RWPE2 (cell line): ENCODE results near the gene CCNYL1.
A peak's percentile ranks its signal among the peaks of the same experiment; 100 is the strongest.

Experiments used
- ATAC-seq: fragments of 200-7000 bp; cut with Tn5 transposase; 3 replicates; pipeline ENCODE4 v1.9.1; 2021; ENCODE audit warnings: low read depth
- DNase-seq: peaks from one replicate; pipeline ENCODE4 v3.0.0-alpha.2; 2020; ENCODE audit warnings: low spot score
- H3K27ac ChIP-seq: fragments of 450-650 bp; 2 replicates; pipeline ENCODE4 v1.5.1; 2017; ENCODE audit warnings: mild to moderate bottlenecking; ENCODE audit not compliant: poor library complexity, severe bottlenecking
- H3K27me3 ChIP-seq: fragments of 250-450 bp; sonication (Bioruptor Pico); 2 replicates; pipeline ENCODE4 v1.5.1; 2021; ENCODE audit warnings: mild to moderate bottlenecking, moderate library complexity; ENCODE audit not compliant: insufficient read depth, poor library complexity, severe bottlenecking
- H3K36me3 ChIP-seq: fragments of 250-450 bp; sonication (Bioruptor Pico); 2 replicates; pipeline ENCODE4 v1.5.1; 2020; ENCODE audit warnings: low read depth, mild to moderate bottlenecking, moderate library complexity
- H3K4me1 ChIP-seq: fragments of 250-450 bp; sonication (Bioruptor Pico); 2 replicates; pipeline ENCODE4 v1.5.1; 2021; ENCODE audit warnings: mild to moderate bottlenecking, moderate library complexity; ENCODE audit not compliant: insufficient read depth, poor library complexity, severe bottlenecking
- H3K4me3 ChIP-seq: fragments of 250-450 bp; sonication (Bioruptor Pico); 2 replicates; pipeline ENCODE4 v1.5.1; 2021; ENCODE audit warnings: mild to moderate bottlenecking, moderate library complexity; ENCODE audit not compliant: severe bottlenecking
- H3K9me3 ChIP-seq: fragments of 250-450 bp; sonication (Bioruptor Pico); 2 replicates; pipeline ENCODE4 v1.5.1; 2021; ENCODE audit warnings: mild to moderate bottlenecking, moderate library complexity; ENCODE audit not compliant: severe bottlenecking
- TF ChIP-seq, protein P1 (sequence below): fragments of 450-650 bp; IDR thresholded peaks from one replicate; pipeline ENCODE4 v1.5.1; 2017; ENCODE audit warnings: mild to moderate bottlenecking, moderate library complexity; ENCODE audit not compliant: poor library complexity, severe bottlenecking

CCNYL1 gene

DNA sequence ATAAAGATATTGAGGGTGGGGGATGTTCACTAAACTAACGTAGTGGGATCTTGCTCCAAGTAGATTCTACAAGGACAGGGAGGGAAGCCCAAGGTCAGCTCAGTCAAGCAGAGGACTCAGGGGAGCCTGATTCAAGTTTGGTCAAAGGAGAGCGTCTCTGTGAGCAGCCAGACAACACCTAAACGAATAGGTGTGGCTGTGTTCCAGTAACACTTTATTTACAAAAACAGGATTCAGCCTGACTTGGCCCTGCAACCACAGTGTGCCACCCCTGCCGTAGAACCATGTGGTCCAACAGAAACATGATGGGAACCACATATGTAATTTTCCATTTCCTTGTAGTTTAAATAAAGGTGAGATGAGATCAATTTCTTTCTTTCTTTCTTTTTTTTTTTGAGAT, 76.4 kb downstream of the CCNYL1 start:
- TF ChIP-seq, protein P1, sequence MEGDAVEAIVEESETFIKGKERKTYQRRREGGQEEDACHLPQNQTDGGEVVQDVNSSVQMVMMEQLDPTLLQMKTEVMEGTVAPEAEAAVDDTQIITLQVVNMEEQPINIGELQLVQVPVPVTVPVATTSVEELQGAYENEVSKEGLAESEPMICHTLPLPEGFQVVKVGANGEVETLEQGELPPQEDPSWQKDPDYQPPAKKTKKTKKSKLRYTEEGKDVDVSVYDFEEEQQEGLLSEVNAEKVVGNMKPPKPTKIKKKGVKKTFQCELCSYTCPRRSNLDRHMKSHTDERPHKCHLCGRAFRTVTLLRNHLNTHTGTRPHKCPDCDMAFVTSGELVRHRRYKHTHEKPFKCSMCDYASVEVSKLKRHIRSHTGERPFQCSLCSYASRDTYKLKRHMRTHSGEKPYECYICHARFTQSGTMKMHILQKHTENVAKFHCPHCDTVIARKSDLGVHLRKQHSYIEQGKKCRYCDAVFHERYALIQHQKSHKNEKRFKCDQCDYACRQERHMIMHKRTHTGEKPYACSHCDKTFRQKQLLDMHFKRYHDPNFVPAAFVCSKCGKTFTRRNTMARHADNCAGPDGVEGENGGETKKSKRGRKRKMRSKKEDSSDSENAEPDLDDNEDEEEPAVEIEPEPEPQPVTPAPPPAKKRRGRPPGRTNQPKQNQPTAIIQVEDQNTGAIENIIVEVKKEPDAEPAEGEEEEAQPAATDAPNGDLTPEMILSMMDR: no peak
- no peak for DNase-seq
- H3K9me3 ChIP-seq: no peaks in the 10 kb centered on the region
- no peak overlapping the region for H3K27ac ChIP-seq
- no peaks in the 10 kb centered on the region for H3K36me3 ChIP-seq
- peaks cover 9% of the 10 kb centered on the region for H3K4me1 ChIP-seq
- no peak for ATAC-seq
- no peak overlapping the region for H3K4me3 ChIP-seq
- no peaks in the 10 kb centered on the region for H3K27me3 ChIP-seq

DNA sequence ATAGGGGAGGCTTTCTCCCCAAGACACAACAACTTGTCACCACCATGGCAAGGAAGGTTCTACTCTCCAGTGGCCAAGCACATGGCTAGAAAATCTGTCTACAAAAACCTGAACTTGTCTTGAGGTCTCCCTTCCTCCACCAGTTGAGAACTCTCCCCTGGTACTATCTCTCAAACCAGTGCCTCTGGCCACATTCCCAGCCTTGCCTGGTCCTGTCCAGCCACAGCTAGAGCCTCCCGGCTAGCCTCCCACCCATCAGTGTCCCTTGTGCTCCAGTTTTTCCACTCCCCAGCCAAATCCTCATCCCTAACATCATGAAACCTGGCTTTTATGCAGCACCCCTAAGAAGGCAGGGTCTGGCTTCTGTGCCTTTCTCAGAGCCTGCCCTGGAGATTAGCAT, 79.5 kb downstream of the CCNYL1 start:
- H3K9me3 ChIP-seq: no peaks in the 10 kb centered on the region
- no peak for DNase-seq
- H3K27me3 ChIP-seq: no peaks in the 10 kb centered on the region
- no peaks in the 10 kb centered on the region for H3K36me3 ChIP-seq
- H3K4me1 ChIP-seq: peaks cover 5% of the 10 kb centered on the region
- TF ChIP-seq, protein P1: no peak
- ATAC-seq: no peak
- H3K27ac ChIP-seq: peak overlapping the region; percentile 83
- no peak overlapping the region for H3K4me3 ChIP-seq

- Histone ChIP-seq H3K9me3 (no peaks in the 10 kb centered on the region), H3K4me1 (peaks cover 5% of the 10 kb centered on the region), H3K27ac (peak overlapping the region; percentile 83), H3K36me3 (no peaks in the 10 kb centered on the region), H3K4me3 (no peak overlapping the region), H3K27me3 (no peaks in the 10 kb centered on the region)
- TF ChIP-seq, protein P1: no peak
- DNase-seq: no peak
- ATAC-seq: peak; percentile 60
These were observed 80.3 kb downstream of the CCNYL1 start for GRCh38 chr2:207791579-207792243.

DNA sequence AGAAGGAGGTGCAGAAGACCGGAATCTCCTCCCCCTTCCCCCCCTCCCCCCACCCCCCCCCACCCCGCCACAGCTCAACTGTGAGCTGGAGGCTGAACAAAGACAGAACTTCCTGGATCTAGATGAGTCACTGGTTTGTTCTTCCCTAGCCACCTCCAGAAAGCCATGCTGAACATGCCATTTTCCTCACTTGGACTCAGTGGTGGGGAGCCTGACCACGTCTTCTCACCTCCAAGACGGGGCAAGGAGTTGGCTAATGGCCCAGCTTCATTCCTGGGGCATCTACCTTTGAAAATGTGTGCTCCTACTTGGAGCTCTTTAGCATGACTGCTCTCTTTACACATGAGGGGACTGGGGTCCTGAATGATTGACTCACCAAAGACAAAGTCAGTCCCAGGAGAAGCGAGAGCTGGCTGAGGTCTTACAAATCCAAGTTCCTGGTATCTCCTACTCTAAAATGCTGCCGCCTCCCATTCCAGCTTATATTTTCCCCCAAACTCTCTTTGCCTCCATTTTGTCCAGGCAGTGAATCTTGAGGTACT, 80.9 kb downstream of the CCNYL1 start:
- DNase-seq (no peak), ATAC-seq (peak; percentile 91)
- Histone ChIP-seq H3K36me3 (no peaks in the 10 kb centered on the region), H3K27me3 (no peaks in the 10 kb centered on the region), H3K4me1 (peaks cover 5% of the 10 kb centered on the region), H3K27ac (peak overlapping the region; percentile 83), H3K9me3 (no peaks in the 10 kb centered on the region), H3K4me3 (no peak overlapping the region)
- TF ChIP-seq, protein P1: no peak
